Caco-2 (cell line): ENCODE measurements around the gene ZNF664. TPM values are rescaled to one million over a fixed set of nuclear protein-coding genes. Genes with fewer than 3 reads are reported as not detected.

Source experiments
- BruUV-seq: library from RNA; stranded (reverse); fragments of 400-500 nt; replicated peaks from 2 replicates; lab custom pipeline; 2021; lab: Mats Ljungman, UMichigan
- CTCF ChIA-PET: fragments of 300-600 bp; sonication (Branson Sonifier 250); formaldehyde crosslinking; loops from one replicate; lab custom pipeline; 2022; ENCODE audit warnings: antibody characterized with exemption; lab: Charles Lee
- POLR2A ChIA-PET: fragments of 300-600 bp; sonication (Branson Sonifier 250); formaldehyde crosslinking; loops from one replicate; lab custom pipeline; 2022; ENCODE audit warnings: antibody characterized with exemption; lab: Charles Lee
- DNase-seq, 2 experiments: peaks; one replicate each; pipeline versions ENCODE4 v3.0.0 to v3.0.0-alpha.2; 2020 to 2022
- H3K27me3 ChIP-seq: replicated peaks from 2 replicates; pipeline ENCODE4 v1.6.0; 2011; ENCODE audit warnings: low read length; ENCODE audit not compliant: control insufficient read depth, insufficient read depth
- H3K36me3 ChIP-seq: 2 replicates; pipeline ENCODE4 v1.5.1; 2011; ENCODE audit warnings: low read length; ENCODE audit not compliant: control insufficient read depth, insufficient read depth
- H3K4me1 ChIP-seq: fragments of 250-450 bp; sonication (Bioruptor Pico); 2 replicates; pipeline ENCODE4 v1.5.1; 2020; ENCODE audit warnings: mild to moderate bottlenecking
- H3K4me3 ChIP-seq: 2 replicates; pipeline ENCODE4 v1.5.1; 2011; ENCODE audit warnings: low read depth, mild to moderate bottlenecking, control low read depth, low read length
- H3K9me3 ChIP-seq: fragments of 250-450 bp; sonication (Bioruptor Pico); 2 replicates; pipeline ENCODE4 v1.5.1; 2020; ENCODE audit warnings: mild to moderate bottlenecking, moderate library complexity
- H3K27ac Mint-ChIP-seq: one replicate; pipeline ENCODE4 v1.8.0; 2022; ENCODE audit warnings: mixed read lengths; ENCODE audit not compliant: unreplicated experiment
- H3K27me3 Mint-ChIP-seq: one replicate; pipeline ENCODE4 v1.8.0; 2022; ENCODE audit warnings: mixed read lengths; ENCODE audit not compliant: insufficient read depth, unreplicated experiment
- H3K36me3 Mint-ChIP-seq: one replicate; pipeline ENCODE4 v1.8.0; 2022; ENCODE audit warnings: mild to moderate bottlenecking, mixed read lengths; ENCODE audit not compliant: insufficient read depth, unreplicated experiment
- H3K4me1 Mint-ChIP-seq: one replicate; pipeline ENCODE4 v1.8.0; 2022; ENCODE audit warnings: low read depth, mixed read lengths; ENCODE audit not compliant: unreplicated experiment
- H3K4me3 Mint-ChIP-seq: one replicate; pipeline ENCODE4 v1.8.0; 2022; ENCODE audit warnings: mild to moderate bottlenecking, moderate library complexity, mixed read lengths; ENCODE audit not compliant: unreplicated experiment
- H3K9me3 Mint-ChIP-seq: one replicate; pipeline ENCODE4 v1.8.0; 2022; ENCODE audit warnings: mixed read lengths; ENCODE audit not compliant: unreplicated experiment
- intact Hi-C: fragments of 100-400 bp; cut with micrococcal nuclease; formaldehyde crosslinking; loops from one replicate; pipeline ENCODE4 v1.10.0; 2022; ENCODE audit not compliant: unreplicated experiment
- total RNA-seq: library from RNA; stranded (reverse); gene quantifications from 2 replicates; pipeline ENCODE4 v1.2.3, GENCODE V29; 2022
- TF ChIP-seq, protein P1 (sequence below), 2 experiments: fragments of 200-600 bp in 1 of 2; IDR thresholded peaks; 1 replicate in 1 of 2; 2 replicates in 1 of 2; pipeline versions ENCODE4 v1.5.1 to v1.8.0; 2011 to 2022; ENCODE audit warnings: antibody characterized with exemption in 1 of 2, control low read depth in 1 of 2, inconsistent platforms in 1 of 2, low read depth in 1 of 2, low read length in 1 of 2, mild to moderate bottlenecking in 1 of 2, moderate library complexity in 1 of 2; ENCODE audit not compliant: insufficient read depth in 1 of 2, severe bottlenecking in 1 of 2, unreplicated experiment in 1 of 2

Gene ZNF664
- total RNA-seq, 1 experiment from 2014 or later = 117 TPM

DNA sequence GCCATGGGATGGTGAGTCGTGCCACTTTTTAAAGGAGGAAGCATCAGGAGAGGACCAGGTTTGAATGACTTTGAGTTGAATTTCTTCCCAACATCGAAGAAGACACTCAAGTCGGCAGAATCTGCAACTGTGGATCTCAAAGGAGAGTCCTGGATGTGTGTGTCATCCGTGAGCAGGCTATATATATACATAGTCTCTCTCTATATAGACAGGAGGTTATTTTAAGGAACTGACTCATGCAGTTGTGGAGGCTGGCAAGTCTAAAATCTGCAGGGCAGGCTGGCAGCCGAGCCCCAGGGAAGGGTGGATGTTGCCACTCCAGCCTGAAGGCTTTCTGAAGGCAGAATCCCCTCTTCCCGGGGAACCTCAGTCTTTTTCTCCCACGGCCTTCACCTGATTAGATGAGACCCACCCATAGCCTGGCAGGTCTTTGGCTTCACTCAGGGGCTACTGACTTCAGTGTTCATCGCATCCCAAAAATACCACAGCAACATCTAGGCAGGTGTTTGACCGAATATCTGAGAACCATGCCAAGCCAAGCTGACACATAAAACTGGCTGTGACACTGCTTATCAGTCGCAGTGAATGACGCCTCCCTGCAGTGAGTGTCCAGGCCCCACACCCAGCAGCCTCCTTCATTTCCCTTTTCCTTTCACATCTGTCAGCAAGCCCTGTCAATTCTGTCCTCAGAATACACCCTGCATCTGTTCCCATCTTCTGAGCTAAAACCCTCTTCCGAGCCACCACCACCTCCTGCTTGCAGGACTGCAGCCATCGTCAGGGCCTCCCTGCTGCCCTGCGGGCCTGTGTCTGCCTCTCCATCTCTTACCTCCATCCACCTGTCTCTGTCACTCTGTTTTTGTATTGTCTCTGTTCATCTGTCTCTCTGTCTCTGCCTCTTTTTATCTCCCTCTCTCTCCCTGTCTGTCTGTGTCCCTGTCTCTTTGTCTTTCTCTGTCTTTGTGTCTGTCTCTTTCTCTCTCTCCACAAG is 54.0 kb downstream of the ZNF664 start:
- no peak overlapping the region for H3K4me3 Mint-ChIP-seq
- CTCF ChIA-PET = no interaction called here

DNA sequence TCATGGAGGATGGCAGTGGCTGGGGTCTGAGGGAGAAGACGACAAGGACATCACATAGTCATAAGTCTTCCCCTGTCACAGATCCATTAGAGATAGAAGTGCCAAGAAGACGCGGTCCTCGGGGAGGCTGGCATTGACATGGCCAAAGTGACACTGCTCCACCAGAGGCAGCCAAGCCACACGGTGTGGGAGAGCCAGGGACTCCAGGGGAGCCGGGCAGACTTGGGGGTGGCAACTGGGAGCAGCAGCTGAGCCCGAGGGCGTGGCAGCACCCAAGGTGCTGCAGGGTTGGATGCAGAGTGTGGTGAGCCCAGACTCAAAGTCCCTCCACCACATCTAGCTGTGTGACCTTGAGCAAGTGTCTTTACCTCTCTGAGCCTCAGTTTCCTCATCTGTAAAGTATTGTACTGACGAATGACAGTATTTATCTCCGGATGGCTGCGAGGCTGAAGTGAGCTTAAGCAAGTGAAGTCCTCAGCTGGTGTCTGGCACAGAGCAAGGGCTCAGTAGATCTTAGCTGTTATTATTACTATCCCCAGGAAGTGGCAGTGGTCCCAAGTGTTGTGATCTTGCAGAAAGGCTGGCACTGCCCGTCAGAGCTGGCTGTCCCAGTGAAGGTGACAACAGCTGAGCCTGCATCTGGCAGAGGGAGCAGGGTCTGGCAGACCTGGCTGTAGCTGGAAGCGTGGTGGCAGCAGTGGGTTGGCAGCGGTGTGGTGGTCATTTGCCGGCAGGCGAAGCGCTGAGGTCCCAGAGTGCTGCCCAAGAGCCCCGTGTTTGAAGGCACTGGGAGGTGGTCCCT is 54.9 kb downstream of the ZNF664 start:
- no peak overlapping the region for H3K4me3 ChIP-seq
- POLR2A ChIA-PET = no interaction called here
- Mint-ChIP-seq H3K9me3 (no peaks in the 10 kb centered on the region), H3K36me3 (peaks cover 7% of the 10 kb centered on the region), H3K4me3 (no peak overlapping the region), H3K27ac (no peak overlapping the region), H3K4me1 (no peaks in the 10 kb centered on the region), H3K27me3 (no peaks in the 10 kb centered on the region)
- intact Hi-C loops = no loop called here
- H3K4me1 ChIP-seq = no peaks in the 10 kb centered on the region
- CTCF ChIA-PET = no interaction called here
- BruUV-seq = no TSS peak
- H3K36me3 ChIP-seq = no peaks in the 10 kb centered on the region
- DNase-seq = no peak
- H3K27me3 ChIP-seq = no peaks in the 10 kb centered on the region
- TF ChIP-seq, protein P1, sequence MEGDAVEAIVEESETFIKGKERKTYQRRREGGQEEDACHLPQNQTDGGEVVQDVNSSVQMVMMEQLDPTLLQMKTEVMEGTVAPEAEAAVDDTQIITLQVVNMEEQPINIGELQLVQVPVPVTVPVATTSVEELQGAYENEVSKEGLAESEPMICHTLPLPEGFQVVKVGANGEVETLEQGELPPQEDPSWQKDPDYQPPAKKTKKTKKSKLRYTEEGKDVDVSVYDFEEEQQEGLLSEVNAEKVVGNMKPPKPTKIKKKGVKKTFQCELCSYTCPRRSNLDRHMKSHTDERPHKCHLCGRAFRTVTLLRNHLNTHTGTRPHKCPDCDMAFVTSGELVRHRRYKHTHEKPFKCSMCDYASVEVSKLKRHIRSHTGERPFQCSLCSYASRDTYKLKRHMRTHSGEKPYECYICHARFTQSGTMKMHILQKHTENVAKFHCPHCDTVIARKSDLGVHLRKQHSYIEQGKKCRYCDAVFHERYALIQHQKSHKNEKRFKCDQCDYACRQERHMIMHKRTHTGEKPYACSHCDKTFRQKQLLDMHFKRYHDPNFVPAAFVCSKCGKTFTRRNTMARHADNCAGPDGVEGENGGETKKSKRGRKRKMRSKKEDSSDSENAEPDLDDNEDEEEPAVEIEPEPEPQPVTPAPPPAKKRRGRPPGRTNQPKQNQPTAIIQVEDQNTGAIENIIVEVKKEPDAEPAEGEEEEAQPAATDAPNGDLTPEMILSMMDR (IDR thresholded peaks at IDR 0.05; ENCODE audit: insufficient read depth in 1 of 2, low read depth in 1 of 2, low read length in 1 of 2, severe bottlenecking in 1 of 2, unreplicated experiment in 1 of 2) = no peak
- no peaks in the 10 kb centered on the region for H3K9me3 ChIP-seq

More for the DNA sequence above, 54.0 kb downstream of the ZNF664 start:
- peaks cover 7% of the 10 kb centered on the region for H3K36me3 Mint-ChIP-seq
- no peaks in the 10 kb centered on the region for H3K9me3 Mint-ChIP-seq
- H3K4me3 ChIP-seq = no peak overlapping the region
- POLR2A ChIA-PET = no interaction called here
- no peaks in the 10 kb centered on the region for H3K9me3 ChIP-seq
- no peak for DNase-seq
- BruUV-seq = no TSS peak
- no peaks in the 10 kb centered on the region for H3K36me3 ChIP-seq
- H3K27ac Mint-ChIP-seq = no peak overlapping the region
- no peaks in the 10 kb centered on the region for H3K4me1 Mint-ChIP-seq
- intact Hi-C loops = no loop called here
- no peaks in the 10 kb centered on the region for H3K27me3 ChIP-seq
- no peaks in the 10 kb centered on the region for H3K27me3 Mint-ChIP-seq
- no peaks in the 10 kb centered on the region for H3K4me1 ChIP-seq
- TF ChIP-seq, protein P1 (IDR thresholded peaks at IDR 0.05; ENCODE audit: insufficient read depth in 1 of 2, low read depth in 1 of 2, low read length in 1 of 2, severe bottlenecking in 1 of 2, unreplicated experiment in 1 of 2) = no peak

DNA sequence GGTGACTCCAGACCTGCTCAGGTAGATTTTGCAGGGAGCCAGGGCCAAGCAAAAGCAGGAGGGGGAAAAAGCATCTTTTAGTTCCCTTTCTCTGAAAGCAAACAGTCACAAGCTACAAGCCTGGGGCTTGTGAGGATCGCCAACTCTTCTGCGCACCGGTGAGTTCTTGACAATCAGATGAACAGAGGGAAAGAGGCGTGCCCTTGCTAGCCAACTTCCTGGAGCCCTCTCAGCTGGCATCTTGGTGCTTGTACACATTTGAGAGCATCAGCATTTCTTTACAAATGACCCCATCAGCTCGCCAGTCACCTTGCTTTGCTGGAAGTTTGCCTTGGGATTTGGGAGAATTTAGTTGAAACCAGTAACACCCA is 55.5 kb downstream of the ZNF664 start:
- DNase-seq = no peak
- Mint-ChIP-seq H3K9me3 (no peaks in the 10 kb centered on the region), H3K27ac (no peak overlapping the region), H3K4me1 (no peaks in the 10 kb centered on the region), H3K27me3 (no peaks in the 10 kb centered on the region), H3K4me3 (no peak overlapping the region), H3K36me3 (peaks cover 7% of the 10 kb centered on the region)
- TF ChIP-seq, protein P1 (IDR thresholded peaks at IDR 0.05; ENCODE audit: insufficient read depth in 1 of 2, low read depth in 1 of 2, low read length in 1 of 2, severe bottlenecking in 1 of 2, unreplicated experiment in 1 of 2) = no peak
- BruUV-seq = no TSS peak
- ChIA-PET CTCF (no interaction called here), POLR2A (no interaction called here)
- Histone ChIP-seq H3K36me3 (no peaks in the 10 kb centered on the region), H3K9me3 (no peaks in the 10 kb centered on the region), H3K4me1 (no peaks in the 10 kb centered on the region), H3K27me3 (no peaks in the 10 kb centered on the region), H3K4me3 (no peak overlapping the region)
- intact Hi-C loops = no loop called here
